Esophagus squamous epithelium (tissue), 4 donors: ENCODE results near the gene NACA.

Source experiments
- POLR2A ChIP-seq, 4 donors: fragments of 450-650 bp; IDR thresholded peaks; one replicate each; pipeline ENCODE4 v1.6.1; 2017; ENCODE audit warnings: antibody characterized with exemption in 4 of 4, mild to moderate bottlenecking in 4 of 4, moderate library complexity in 3 of 4
- TF ChIP-seq, protein P1 (sequence below), 6 experiments: fragments of 450-650 bp in 4 of 6; fragments of 200-600 bp in 2 of 6; sonication (generic) in 2 of 6; IDR thresholded peaks; one replicate each; pipeline ENCODE4 v1.5.1; 2016 to 2019; ENCODE audit warnings: antibody characterized with exemption in 6 of 6, mild to moderate bottlenecking in 4 of 6, moderate library complexity in 4 of 6

DNA sequence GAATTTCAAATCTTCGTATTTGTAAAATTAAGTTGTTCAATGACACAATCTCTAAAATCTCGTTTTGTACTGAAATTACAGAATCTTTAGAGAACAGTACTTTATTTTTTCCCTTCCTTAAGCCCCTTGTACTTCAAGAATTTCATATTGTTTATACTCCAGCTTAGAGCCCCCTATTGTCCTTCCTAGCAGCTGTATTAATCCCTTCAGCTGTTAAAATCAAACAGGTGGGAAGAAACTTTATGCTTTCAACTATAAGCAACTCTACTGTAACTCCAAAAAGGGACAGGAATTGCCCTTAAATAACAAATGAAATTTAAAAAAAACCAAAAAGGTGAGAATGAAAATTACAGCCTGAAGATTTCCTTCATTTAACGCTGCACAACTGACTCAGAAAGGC is 1.7 kb downstream of the NACA start:
- TF ChIP-seq, protein P1, sequence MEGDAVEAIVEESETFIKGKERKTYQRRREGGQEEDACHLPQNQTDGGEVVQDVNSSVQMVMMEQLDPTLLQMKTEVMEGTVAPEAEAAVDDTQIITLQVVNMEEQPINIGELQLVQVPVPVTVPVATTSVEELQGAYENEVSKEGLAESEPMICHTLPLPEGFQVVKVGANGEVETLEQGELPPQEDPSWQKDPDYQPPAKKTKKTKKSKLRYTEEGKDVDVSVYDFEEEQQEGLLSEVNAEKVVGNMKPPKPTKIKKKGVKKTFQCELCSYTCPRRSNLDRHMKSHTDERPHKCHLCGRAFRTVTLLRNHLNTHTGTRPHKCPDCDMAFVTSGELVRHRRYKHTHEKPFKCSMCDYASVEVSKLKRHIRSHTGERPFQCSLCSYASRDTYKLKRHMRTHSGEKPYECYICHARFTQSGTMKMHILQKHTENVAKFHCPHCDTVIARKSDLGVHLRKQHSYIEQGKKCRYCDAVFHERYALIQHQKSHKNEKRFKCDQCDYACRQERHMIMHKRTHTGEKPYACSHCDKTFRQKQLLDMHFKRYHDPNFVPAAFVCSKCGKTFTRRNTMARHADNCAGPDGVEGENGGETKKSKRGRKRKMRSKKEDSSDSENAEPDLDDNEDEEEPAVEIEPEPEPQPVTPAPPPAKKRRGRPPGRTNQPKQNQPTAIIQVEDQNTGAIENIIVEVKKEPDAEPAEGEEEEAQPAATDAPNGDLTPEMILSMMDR (IDR thresholded peaks at IDR 0.05), result no peak
- TF ChIP-seq POLR2A (IDR thresholded peaks at IDR 0.05), result no peak
